ENCODE data around the gene CYP26B1.

DNA sequence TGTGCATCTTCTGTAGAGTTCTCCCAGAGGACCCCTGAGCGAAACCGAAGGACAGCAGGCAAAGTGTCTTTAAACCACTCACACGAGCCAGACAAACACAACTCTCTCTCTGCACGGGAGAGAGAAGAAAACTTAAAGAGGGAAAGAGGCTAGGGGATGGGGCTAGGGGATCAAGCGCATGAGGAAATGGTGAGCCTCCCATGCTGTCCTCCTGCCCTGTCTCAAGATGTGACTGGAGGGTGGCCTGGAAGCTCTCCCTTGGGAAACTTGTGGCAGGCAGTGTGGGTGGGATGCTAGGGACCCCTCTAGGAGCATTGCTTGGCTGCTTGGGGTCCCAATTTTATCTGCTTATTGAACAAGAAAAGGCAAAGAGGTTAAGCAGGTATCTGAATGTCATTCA lies 44.5 kb downstream of the CYP26B1 start:
- TF ChIP-seq POLR2A (IDR thresholded peaks at IDR 0.05) = no peak
- TF ChIP-seq, protein P1, sequence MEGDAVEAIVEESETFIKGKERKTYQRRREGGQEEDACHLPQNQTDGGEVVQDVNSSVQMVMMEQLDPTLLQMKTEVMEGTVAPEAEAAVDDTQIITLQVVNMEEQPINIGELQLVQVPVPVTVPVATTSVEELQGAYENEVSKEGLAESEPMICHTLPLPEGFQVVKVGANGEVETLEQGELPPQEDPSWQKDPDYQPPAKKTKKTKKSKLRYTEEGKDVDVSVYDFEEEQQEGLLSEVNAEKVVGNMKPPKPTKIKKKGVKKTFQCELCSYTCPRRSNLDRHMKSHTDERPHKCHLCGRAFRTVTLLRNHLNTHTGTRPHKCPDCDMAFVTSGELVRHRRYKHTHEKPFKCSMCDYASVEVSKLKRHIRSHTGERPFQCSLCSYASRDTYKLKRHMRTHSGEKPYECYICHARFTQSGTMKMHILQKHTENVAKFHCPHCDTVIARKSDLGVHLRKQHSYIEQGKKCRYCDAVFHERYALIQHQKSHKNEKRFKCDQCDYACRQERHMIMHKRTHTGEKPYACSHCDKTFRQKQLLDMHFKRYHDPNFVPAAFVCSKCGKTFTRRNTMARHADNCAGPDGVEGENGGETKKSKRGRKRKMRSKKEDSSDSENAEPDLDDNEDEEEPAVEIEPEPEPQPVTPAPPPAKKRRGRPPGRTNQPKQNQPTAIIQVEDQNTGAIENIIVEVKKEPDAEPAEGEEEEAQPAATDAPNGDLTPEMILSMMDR (IDR thresholded peaks at IDR 0.05) = no peak

Data from body of pancreas (tissue), 4 donors.